A673 (cell line): ENCODE data around the gene ERC1. TPM values are rescaled to one million over a fixed set of nuclear protein-coding genes. Genes with fewer than 3 reads are reported as not detected.

Source experiments
- BruUV-seq: library from RNA; stranded (reverse); fragments of 400-500 nt; replicated peaks from 2 replicates; lab custom pipeline; 2021; lab: Mats Ljungman, UMichigan
- CTCF ChIA-PET: fragments of 300-600 bp; sonication (Branson Sonifier 250); formaldehyde crosslinking; loops from one replicate; lab custom pipeline; 2022; ENCODE audit warnings: antibody characterized with exemption; lab: Charles Lee
- POLR2A ChIA-PET: fragments of 300-600 bp; sonication (Branson Sonifier 250); formaldehyde crosslinking; loops from one replicate; lab custom pipeline; 2022; ENCODE audit warnings: antibody characterized with exemption; ENCODE audit not compliant: low non-redundant PET; lab: Charles Lee
- DNase-seq: peaks from one replicate; pipeline ENCODE4 v3.0.0-alpha.2; 2015; ENCODE audit warnings: low spot score
- H3K27ac ChIP-seq: fragments of 200-600 bp; sonication (generic); 2 replicates; pipeline ENCODE4 v1.5.1; 2016; ENCODE audit warnings: mixed run types, low read depth, mild to moderate bottlenecking, mixed read lengths, antibody characterized with exemption, low read length; ENCODE audit not compliant: poor library complexity, severe bottlenecking
- H3K27me3 ChIP-seq: fragments of 200-600 bp; sonication (generic); replicated peaks from 2 replicates; pipeline ENCODE4 v1.6.1; 2017; ENCODE audit warnings: mixed run types, low read depth, mild to moderate bottlenecking, mixed read lengths, antibody characterized with exemption, low read length; ENCODE audit not compliant: insufficient read depth, poor library complexity
- H3K36me3 ChIP-seq: fragments of 200-600 bp; sonication (generic); 2 replicates; pipeline ENCODE4 v1.6.1; 2016; ENCODE audit warnings: mixed run types, mild to moderate bottlenecking, mixed read lengths, antibody characterized with exemption, low read length; ENCODE audit not compliant: insufficient read depth, poor library complexity, severe bottlenecking
- H3K4me1 ChIP-seq: fragments of 200-600 bp; sonication (generic); 2 replicates; pipeline ENCODE4 v1.6.1; 2017; ENCODE audit warnings: mixed run types, mild to moderate bottlenecking, mixed read lengths, antibody characterized with exemption, low read length; ENCODE audit not compliant: insufficient read depth, poor library complexity, severe bottlenecking
- H3K4me3 ChIP-seq: fragments of 200-600 bp; sonication (generic); 2 replicates; pipeline ENCODE4 v1.5.1; 2016; ENCODE audit warnings: low read depth, mixed run types, mild to moderate bottlenecking, mixed read lengths, low read length; ENCODE audit not compliant: poor library complexity, severe bottlenecking
- H3K9me3 ChIP-seq: fragments of 200-600 bp; sonication (generic); 2 replicates; pipeline ENCODE4 v1.6.1; 2016; ENCODE audit warnings: mixed run types, low read depth, mild to moderate bottlenecking, mixed read lengths, antibody characterized with exemption, low read length; ENCODE audit not compliant: poor library complexity, severe bottlenecking
- CTCF ChIP-seq: fragments of 300-800, 200-600 bp; sonication (generic); conservative IDR thresholded peaks from 2 replicates; pipeline ENCODE4 v1.5.1; 2017; ENCODE audit warnings: low read depth, mild to moderate bottlenecking, antibody characterized with exemption, low read length, moderate library complexity, mixed read lengths
- EZH2 ChIP-seq: fragments of 200-600 bp; sonication (generic); IDR thresholded peaks from 2 replicates; pipeline ENCODE4 v1.6.1; 2017; ENCODE audit warnings: borderline replicate concordance, low read depth, mild to moderate bottlenecking, mixed read lengths, antibody characterized with exemption, low read length; ENCODE audit not compliant: poor library complexity, severe bottlenecking
- intact Hi-C: fragments of 100-400 bp; cut with micrococcal nuclease; formaldehyde crosslinking; loops from one replicate; pipeline ENCODE4 v1.10.0; 2022; ENCODE audit not compliant: unreplicated experiment
- total RNA-seq: library from RNA; stranded (reverse); gene quantifications from 2 replicates; pipeline ENCODE4 v1.2.3, GENCODE V29; 2021

ERC1 gene
- total RNA-seq, 1 experiment from 2014 or later, result 60.7 TPM

DNA sequence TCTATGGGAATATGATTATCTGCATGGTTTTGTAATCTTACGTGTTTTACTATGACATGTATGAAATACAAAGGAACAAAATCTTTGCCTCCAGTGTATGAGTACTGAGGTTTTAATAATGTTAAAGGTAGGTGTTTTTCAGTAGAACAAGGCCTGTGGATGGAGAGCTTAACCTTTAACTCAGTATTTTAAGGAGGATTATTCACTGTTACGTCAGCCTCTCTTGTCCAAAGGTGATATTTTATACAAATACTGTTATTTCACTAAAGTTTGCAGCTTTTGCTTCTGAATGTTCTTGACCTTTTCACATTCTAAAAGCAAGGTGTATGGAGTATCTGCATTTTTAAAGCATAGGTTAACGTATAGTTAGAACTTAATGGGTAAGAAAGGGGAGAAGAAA lies 195.3 kb downstream of the ERC1 start:
- no peak for DNase-seq
- intact Hi-C loops, result no loop called here
- peaks cover 6% of the 10 kb centered on the region for H3K36me3 ChIP-seq
- CTCF ChIA-PET, result no interaction called here
- no peaks in the 10 kb centered on the region for H3K4me1 ChIP-seq
- H3K4me3 ChIP-seq, result no peak overlapping the region
- TF ChIP-seq EZH2 (no peak), CTCF (no peak)
- no TSS peak for BruUV-seq
- no peaks in the 10 kb centered on the region for H3K9me3 ChIP-seq
- POLR2A ChIA-PET, result no interaction called here
- H3K27me3 ChIP-seq, result no peaks in the 10 kb centered on the region
- H3K27ac ChIP-seq, result no peak overlapping the region

DNA sequence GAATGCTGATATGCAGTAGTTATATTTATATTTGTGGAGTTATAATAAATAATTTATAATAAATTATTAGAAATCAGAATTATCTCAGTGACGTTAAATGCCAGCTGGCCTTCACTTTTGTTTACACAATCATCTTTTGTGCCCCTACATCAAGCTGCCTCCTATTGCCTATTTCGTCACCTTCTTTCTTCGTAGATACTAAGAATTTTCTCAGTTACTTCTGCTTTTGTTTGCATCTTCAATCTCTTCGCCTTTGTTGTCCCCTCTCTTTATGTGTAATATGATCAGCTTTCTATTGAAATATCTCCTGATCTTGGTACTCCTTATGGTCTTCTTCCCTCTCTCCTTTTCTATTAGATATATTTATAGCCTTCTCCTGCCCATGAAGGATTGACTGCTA lies 197.0 kb downstream of the ERC1 start:
- TF ChIP-seq CTCF (no peak), EZH2 (no peak)
- DNase-seq, result no peak
- H3K9me3 ChIP-seq, result no peaks in the 10 kb centered on the region
- H3K4me3 ChIP-seq, result no peak overlapping the region
- POLR2A ChIA-PET, result no interaction called here
- no peaks in the 10 kb centered on the region for H3K27me3 ChIP-seq
- H3K36me3 ChIP-seq, result peaks cover 5% of the 10 kb centered on the region
- no peak overlapping the region for H3K27ac ChIP-seq
- CTCF ChIA-PET, result no interaction called here
- intact Hi-C loops, result no loop called here
- H3K4me1 ChIP-seq, result no peaks in the 10 kb centered on the region
- BruUV-seq, result no TSS peak

DNA sequence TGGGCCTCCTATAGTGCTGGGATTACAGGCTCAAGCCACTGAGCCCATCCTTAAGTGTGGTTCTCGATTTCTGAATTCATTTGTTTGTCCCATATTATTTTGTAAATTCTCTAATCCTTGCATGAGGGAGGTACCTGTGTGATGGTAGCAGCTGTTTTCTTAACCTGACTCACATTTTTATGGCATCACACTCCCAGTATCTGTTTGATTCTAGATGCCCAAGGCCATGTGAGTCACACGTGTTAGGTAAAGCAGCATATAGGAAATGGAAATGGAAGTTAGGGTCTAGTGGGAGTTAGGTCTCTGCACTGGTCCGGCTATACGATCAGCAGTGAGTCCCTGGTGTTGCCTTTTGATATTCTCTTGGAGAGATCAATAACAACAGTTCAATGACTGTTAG lies 198.1 kb downstream of the ERC1 start:
- no peak for DNase-seq
- no TSS peak for BruUV-seq
- ChIA-PET POLR2A (no interaction called here), CTCF (no interaction called here)
- TF ChIP-seq CTCF, result no peak
- intact Hi-C loops, result no loop called here
- Histone ChIP-seq H3K36me3 (peaks cover 3% of the 10 kb centered on the region), H3K27ac (no peak overlapping the region), H3K9me3 (no peaks in the 10 kb centered on the region), H3K27me3 (no peaks in the 10 kb centered on the region), H3K4me1 (no peaks in the 10 kb centered on the region), H3K4me3 (no peak overlapping the region)
